Measurements from ENCODE around the gene DNM1. TPM values are rescaled to one million over a fixed set of nuclear protein-coding genes. Genes with fewer than 3 reads are reported as not detected.

The DNM1 gene
- polyA plus RNA-seq, 3 donors, result 0.05 to 4.9 (median 0.56) TPM

DNA sequence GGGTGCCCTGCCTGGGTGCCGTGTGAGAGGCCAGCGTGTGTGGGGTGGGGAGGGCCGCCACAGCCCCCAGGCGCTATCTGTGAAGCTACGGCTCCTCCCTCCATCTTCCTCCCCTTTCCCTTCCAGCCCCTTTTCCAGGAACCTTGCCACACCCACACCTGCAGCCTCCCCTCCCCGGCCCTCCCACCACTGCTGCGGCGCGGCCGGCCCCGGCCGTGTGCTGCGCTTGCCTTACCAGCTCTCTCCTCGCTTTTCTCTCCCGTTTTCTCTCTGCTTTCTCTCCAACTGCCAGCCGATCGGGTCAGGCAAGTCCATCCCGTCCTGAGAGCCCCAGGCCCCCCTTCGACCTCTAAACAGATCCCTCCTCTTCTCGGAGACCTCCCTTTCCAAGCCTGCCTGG lies 51.2 kb downstream of the DNM1 start:
- Mint-ChIP-seq H3K9me3 (peaks cover 0 to 3% (median 2%) of the 10 kb centered on the region in 7 donors), H3K4me1 (peaks cover 14% of the 10 kb centered on the region), H3K36me3 (peaks cover 21 to 37% of the 10 kb centered on the region in 2 donors), H3K27ac (no peak overlapping the region), H3K27me3 (ENCODE audit: low read depth in 3 of 3) (peaks cover 12 to 27% (median 17%) of the 10 kb centered on the region in 3 donors), H3K4me3 (no peak overlapping the region)
- Histone ChIP-seq H3K36me3 (replicated peaks in 1 of 2; ENCODE audit: control insufficient read depth in 1 of 2, insufficient read depth in 2 of 2, low read length in 2 of 2) (peaks cover 26 to 27% of the 10 kb centered on the region in 2 donors), H3K4me3 (replicated peaks in 1 of 3; ENCODE audit: low read depth in 2 of 3, low read length in 3 of 3) (no peak overlapping the region), H2AFZ (ENCODE audit: insufficient read depth, low read depth, low read length, poor library complexity, severe bottlenecking) (no peak overlapping the region), H3K27ac (ENCODE audit: low read depth in 1 of 2, low read length in 2 of 2) (no peak overlapping the region), H4K20me1 (ENCODE audit: insufficient read depth, low read length) (no peaks in the 10 kb centered on the region), H3K4me2 (replicated peaks; ENCODE audit: extremely low read depth, low read length, poor library complexity, severe bottlenecking) (no peak overlapping the region), H3K4me1 (ENCODE audit: control insufficient read depth in 1 of 2, insufficient read depth in 2 of 2, low read length in 2 of 2) (peaks cover 12 to 19% of the 10 kb centered on the region in 2 donors), H3K27me3 (ENCODE audit: control insufficient read depth in 2 of 2, insufficient read depth in 2 of 2, low read length in 2 of 2) (peaks cover 0 to 13% of the 10 kb centered on the region in 2 donors), H3K9ac (ENCODE audit: insufficient read depth, low read length, poor library complexity, severe bottlenecking) (no peak overlapping the region), H3K79me2 (ENCODE audit: insufficient read depth, low read length) (no peaks in the 10 kb centered on the region), H3K9me3 (replicated peaks in 1 of 2; ENCODE audit: control insufficient read depth in 1 of 2, insufficient read depth in 1 of 2, low read length in 2 of 2) (no peaks in the 10 kb centered on the region)
- no peak for DNase-seq
- intact Hi-C loops (cut with micrococcal nuclease), result no loop called here
- 96% methylated on average over 12 of the region's 20 CpGs for WGBS (ENCODE audit: insufficient coverage)
- no peak for TF ChIP-seq CTCF (IDR thresholded peaks at IDR 0.05)

DNA sequence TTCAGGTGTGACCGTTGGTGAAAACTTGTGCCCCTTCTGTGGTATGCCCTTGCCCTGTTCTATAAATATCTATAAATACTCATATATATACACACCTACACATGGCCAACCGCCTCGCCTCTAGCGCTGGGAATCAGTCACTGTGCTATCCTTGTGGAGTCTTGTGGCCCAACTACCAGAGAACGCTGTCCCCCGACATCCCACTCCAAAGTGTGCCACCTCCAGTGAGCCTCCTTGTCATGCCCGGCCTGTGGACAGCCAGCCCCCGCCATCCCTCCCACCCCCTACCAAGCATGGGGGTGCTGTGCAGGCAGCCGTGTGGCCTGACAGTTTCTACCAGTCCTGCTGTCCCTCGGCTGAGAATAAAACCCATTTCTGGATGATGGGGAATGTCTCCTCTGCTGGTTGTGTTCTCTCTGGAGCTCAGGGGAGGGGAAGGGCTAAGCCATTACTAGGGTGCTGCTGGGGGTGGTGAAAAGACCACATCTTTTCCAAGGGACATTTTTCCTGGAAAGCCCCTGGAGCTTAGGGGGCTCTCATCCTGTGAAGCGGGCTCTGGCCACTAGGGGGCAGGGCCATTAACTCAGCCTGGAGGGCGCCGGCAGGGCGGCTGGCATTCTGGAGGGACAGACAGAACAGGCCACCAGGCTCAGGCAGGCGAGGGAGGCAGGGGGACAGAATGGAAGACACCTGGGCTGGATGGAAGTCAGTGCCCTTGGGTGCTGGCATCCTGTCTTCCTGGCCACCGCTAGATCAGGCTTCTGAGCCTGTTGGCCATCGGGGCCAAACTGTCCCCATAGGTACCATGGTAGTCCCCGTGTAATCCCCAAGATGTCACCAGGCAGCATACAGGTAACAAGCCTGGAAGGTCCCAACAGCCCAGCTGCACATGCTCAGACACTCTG lies 51.9 kb downstream of the DNM1 start:
- Histone ChIP-seq H3K79me2 (ENCODE audit: insufficient read depth, low read length) (no peaks in the 10 kb centered on the region), H3K27me3 (ENCODE audit: control insufficient read depth in 2 of 2, insufficient read depth in 2 of 2, low read length in 2 of 2) (peaks cover 0 to 8% of the 10 kb centered on the region in 2 donors), H4K20me1 (ENCODE audit: insufficient read depth, low read length) (no peaks in the 10 kb centered on the region), H3K27ac (ENCODE audit: low read depth in 1 of 2, low read length in 2 of 2) (no peak overlapping the region), H3K9ac (ENCODE audit: insufficient read depth, low read length, poor library complexity, severe bottlenecking) (no peak overlapping the region), H3K36me3 (replicated peaks in 1 of 2; ENCODE audit: control insufficient read depth in 1 of 2, insufficient read depth in 2 of 2, low read length in 2 of 2) (peaks cover 34% of the 10 kb centered on the region in 2 donors), H3K4me2 (replicated peaks; ENCODE audit: extremely low read depth, low read length, poor library complexity, severe bottlenecking) (no peak overlapping the region), H2AFZ (ENCODE audit: insufficient read depth, low read depth, low read length, poor library complexity, severe bottlenecking) (no peak overlapping the region), H3K4me3 (replicated peaks in 1 of 3; ENCODE audit: low read depth in 2 of 3, low read length in 3 of 3) (no peak overlapping the region), H3K9me3 (replicated peaks in 1 of 2; ENCODE audit: control insufficient read depth in 1 of 2, insufficient read depth in 1 of 2, low read length in 2 of 2) (no peaks in the 10 kb centered on the region), H3K4me1 (ENCODE audit: control insufficient read depth in 1 of 2, insufficient read depth in 2 of 2, low read length in 2 of 2) (peaks cover 9 to 15% of the 10 kb centered on the region in 2 donors)
- H3K4me1 Mint-ChIP-seq, result peaks cover 9% of the 10 kb centered on the region
- WGBS (ENCODE audit: insufficient coverage), result 81% methylated on average over 9 of the region's 18 CpGs
- H3K4me3 Mint-ChIP-seq, result no peak overlapping the region
- H3K27ac Mint-ChIP-seq, result peak overlapping the region in 1 of 7 donors; percentile 77
- DNase-seq, result peak in 2 of 3 donors; percentile 48 to 49
- H3K36me3 Mint-ChIP-seq, result peaks cover 27 to 44% of the 10 kb centered on the region in 2 donors
- intact Hi-C loops (cut with micrococcal nuclease), result no loop called here
- H3K9me3 Mint-ChIP-seq, result peaks cover 0 to 3% (median 0%) of the 10 kb centered on the region in 7 donors
- peak; percentile 86 for TF ChIP-seq CTCF (IDR thresholded peaks at IDR 0.05)
- peaks cover 6 to 21% (median 10%) of the 10 kb centered on the region in 3 donors for H3K27me3 Mint-ChIP-seq (ENCODE audit: low read depth in 3 of 3)
